ENCODE data around the gene KRT33B. TPM values are rescaled to one million over a fixed set of nuclear protein-coding genes. Genes with fewer than 3 reads are reported as not detected.

The KRT33B gene
- not detected in 5 replicates for total RNA-seq (2022; extraction: Qiagen RNA extraction)

GRCh38 chr17:41369713-41370112 lies at the start of gene KRT33B:
Gene KRT33B (minus strand): TSS chr17:41369813. CDS start chr17:41369750, 63 bp downstream.

GRCh38 chr17:41396996-41397660 lies 27.5 kb upstream of the KRT33B start, which contains the start of gene KRT31:
Gene KRT31 (minus strand): TSS chr17:41397608. CDS start chr17:41397539, 69 bp downstream.

GRCh38 chr17:41381943-41382342 lies 12.3 kb upstream of the KRT33B start, which contains the start of gene KRT34:
Gene KRT34 (minus strand): TSS chr17:41382306. CDS start chr17:41382246, 60 bp downstream.

GRCh38 chr17:41350381-41350878 lies 19.2 kb downstream of the KRT33B start, which contains the start of gene KRT33A:
Gene KRT33A (minus strand): TSS chr17:41350828. CDS start chr17:41350767, 61 bp downstream.

GRCh38 chr17:41315204-41315794 lies 54.3 kb downstream of the KRT33B start, which contains the start of gene KRTAP17-1:
Gene KRTAP17-1 (minus strand): TSS chr17:41315710. CDS start chr17:41315650, 60 bp downstream.

Other genes starting within 250 kb of the KRT33B start
- gene KRTAP4-12, start 245.6 kb downstream of the KRT33B start, total RNA-seq (2022; extraction: Qiagen RNA extraction), result not detected in 5 replicates
- gene KRTAP4-6, start 229.3 kb downstream of the KRT33B start, total RNA-seq (2022; extraction: Qiagen RNA extraction), result not detected in 5 replicates
- gene KRTAP4-5, start 220.0 kb downstream of the KRT33B start, total RNA-seq (2022; extraction: Qiagen RNA extraction), result not detected in 5 replicates
- gene KRTAP4-4, start 209.1 kb downstream of the KRT33B start, total RNA-seq (2022; extraction: Qiagen RNA extraction), result not detected in 5 replicates
- not detected in 5 replicates for gene KRTAP4-3, start 201.6 kb downstream of the KRT33B start, total RNA-seq (2022; extraction: Qiagen RNA extraction)
- not detected in 5 replicates for gene KRTAP4-2, start 191.6 kb downstream of the KRT33B start, total RNA-seq (2022; extraction: Qiagen RNA extraction)
- 0.10 to 0.29 TPM (median 0.16 TPM) in 3 of 5 replicates, not detected in the others for gene KRTAP4-1, start 184.9 kb downstream of the KRT33B start, total RNA-seq (2022; extraction: Qiagen RNA extraction)
- not detected in 5 replicates for gene KRTAP9-1, start 179.9 kb downstream of the KRT33B start, total RNA-seq (2022; extraction: Qiagen RNA extraction)
- not detected in 5 replicates for gene KRTAP9-2, start 143.2 kb downstream of the KRT33B start, total RNA-seq (2022; extraction: Qiagen RNA extraction)
- gene KRTAP9-3, start 137.4 kb downstream of the KRT33B start, total RNA-seq (2022; extraction: Qiagen RNA extraction), result not detected in 5 replicates
- gene KRTAP9-8, start 131.8 kb downstream of the KRT33B start, total RNA-seq (2022; extraction: Qiagen RNA extraction), result not detected in 5 replicates
- not detected in 5 replicates for gene KRTAP9-4, start 120.1 kb downstream of the KRT33B start, total RNA-seq (2022; extraction: Qiagen RNA extraction)
- gene KRTAP9-9, start 114.4 kb downstream of the KRT33B start, total RNA-seq (2022; extraction: Qiagen RNA extraction), result not detected in 5 replicates
- gene KRTAP9-6, start 104.4 kb downstream of the KRT33B start, total RNA-seq (2022; extraction: Qiagen RNA extraction), result not detected in 5 replicates
- not detected in 5 replicates for gene KRTAP9-7, start 94.1 kb downstream of the KRT33B start, total RNA-seq (2022; extraction: Qiagen RNA extraction)
- gene KRTAP29-1, start 67.0 kb downstream of the KRT33B start, total RNA-seq (2022; extraction: Qiagen RNA extraction), result not detected in 5 replicates
- not detected in 5 replicates for gene KRTAP16-1, start 60.5 kb downstream of the KRT33B start, total RNA-seq (2022; extraction: Qiagen RNA extraction)
- gene KRTAP17-1, start 54.1 kb downstream of the KRT33B start, total RNA-seq (2022; extraction: Qiagen RNA extraction), result not detected in 5 replicates
- gene KRT33A, start 19.0 kb downstream of the KRT33B start, total RNA-seq (2022; extraction: Qiagen RNA extraction), result not detected in 5 replicates
- gene KRT34, start 12.5 kb upstream of the KRT33B start, total RNA-seq (2022; extraction: Qiagen RNA extraction), result 0.22 to 0.52 TPM (median 0.46 TPM) in 5 replicates
- gene KRT31, start 27.8 kb upstream of the KRT33B start, total RNA-seq (2022; extraction: Qiagen RNA extraction), result not detected in 5 replicates
- not detected in 5 replicates for gene KRT37, start 54.8 kb upstream of the KRT33B start, total RNA-seq (2022; extraction: Qiagen RNA extraction)
- not detected in 5 replicates for gene KRT38, start 71.2 kb upstream of the KRT33B start, total RNA-seq (2022; extraction: Qiagen RNA extraction)
- gene KRT32, start 97.6 kb upstream of the KRT33B start, total RNA-seq (2022; extraction: Qiagen RNA extraction), result 0.05 to 0.07 TPM (median 0.06 TPM) in 3 of 5 replicates, not detected in the others
- not detected in 5 replicates for gene KRT35, start 111.3 kb upstream of the KRT33B start, total RNA-seq (2022; extraction: Qiagen RNA extraction)
- not detected in 5 replicates for gene KRT36, start 120.1 kb upstream of the KRT33B start, total RNA-seq (2022; extraction: Qiagen RNA extraction)
- gene KRT13, start 135.8 kb upstream of the KRT33B start, total RNA-seq (2022; extraction: Qiagen RNA extraction), result 0.09 to 0.29 TPM (median 0.24 TPM) in 5 replicates
- gene KRT15, start 149.1 kb upstream of the KRT33B start, total RNA-seq (2022; extraction: Qiagen RNA extraction), result 2.1 to 3.9 TPM (median 3.2 TPM) in 5 replicates
- 40.6 to 55.7 TPM (median 46.2 TPM) in 5 replicates for gene KRT19, start 158.5 kb upstream of the KRT33B start, total RNA-seq (2022; extraction: Qiagen RNA extraction)
- gene KRT9, start 202.2 kb upstream of the KRT33B start, total RNA-seq (2022; extraction: Qiagen RNA extraction), result not detected in 5 replicates
- gene KRT14, start 217.1 kb upstream of the KRT33B start, total RNA-seq (2022; extraction: Qiagen RNA extraction), result 0.08 to 0.17 TPM (median 0.13 TPM) in 4 of 5 replicates, not detected in the other
- 0.51 to 1.3 TPM (median 1.1 TPM) in 5 replicates for gene KRT16, start 243.0 kb upstream of the KRT33B start, total RNA-seq (2022; extraction: Qiagen RNA extraction)

Measured in A549 treated with Hydrocortisone at 1 μM for 4 hours (cell line).